Myocyte (in vitro differentiated cells): ENCODE results near the gene SPTBN1. TPM values are rescaled to one million over a fixed set of nuclear protein-coding genes. Genes with fewer than 3 reads are reported as not detected.
A peak's percentile ranks its signal among the peaks of the same experiment; 100 is the strongest.
"Not testable (repeated sequence)": the region's sequence is repeated elsewhere in the genome, so short reads cannot be mapped to it uniquely, and the experiment has no call there.

ENCODE experiments used
- DNase-seq: peaks from one replicate; pipeline ENCODE4 v3.0.0-alpha.2; 2012; ENCODE audit warnings: low read depth
- total RNA-seq: library from RNA; depleted of rRNA; stranded (reverse); fragments of >200 nt; gene quantifications from 2 replicates; pipeline ENCODE4 v1.2.3, GENCODE V29; 2014

Gene SPTBN1
- total RNA-seq, 1 donor from 2014 or later, result 308 TPM

DNA sequence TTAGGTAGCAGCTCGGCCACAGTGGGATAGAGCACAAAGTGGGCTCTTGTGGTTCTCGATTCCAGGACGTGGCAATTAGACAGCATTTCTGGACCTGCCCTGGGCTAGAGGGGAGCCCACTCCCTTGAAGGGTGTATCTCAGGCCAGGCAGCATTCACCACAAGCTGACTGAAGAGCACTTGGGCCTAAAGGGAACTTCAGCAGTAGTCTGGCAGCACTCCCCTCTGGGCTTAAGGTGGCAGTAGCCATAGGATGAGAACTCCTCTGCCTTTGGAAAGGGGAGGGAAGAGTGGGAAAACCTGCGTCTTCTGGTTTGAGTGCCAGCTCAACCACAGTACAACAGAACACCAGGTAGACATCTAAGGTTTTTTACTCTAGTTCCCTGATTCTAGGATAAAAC, 239.3 kb downstream of the SPTBN1 start:
- DNase-seq, result no peak

GRCh38 chr2:54697934-54698333, 241.8 kb downstream of the SPTBN1 start:
- DNase-seq, result no peak

GRCh38 chr2:54698926-54699325, 242.8 kb downstream of the SPTBN1 start:
- DNase-seq, result not testable (repeated sequence)

DNA sequence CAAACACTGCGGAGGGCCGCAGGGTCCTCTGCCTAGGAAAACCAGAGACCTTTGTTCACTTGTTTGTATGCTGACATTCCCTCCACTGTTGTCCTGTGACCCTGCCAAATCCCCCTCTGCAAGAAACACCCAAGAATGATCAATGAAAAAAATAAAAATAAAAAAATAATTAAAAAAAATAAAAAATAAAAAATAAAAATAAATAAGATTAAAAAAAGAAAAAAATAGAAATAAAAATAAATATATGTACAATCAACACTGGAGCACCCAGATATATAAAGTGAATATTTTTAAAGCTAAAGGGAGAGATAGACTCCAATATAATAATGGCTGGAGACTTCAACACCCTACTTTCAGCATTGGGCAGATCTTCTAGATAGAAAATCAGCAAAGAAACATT, 243.5 kb downstream of the SPTBN1 start:
- DNase-seq, result no peak

DNA sequence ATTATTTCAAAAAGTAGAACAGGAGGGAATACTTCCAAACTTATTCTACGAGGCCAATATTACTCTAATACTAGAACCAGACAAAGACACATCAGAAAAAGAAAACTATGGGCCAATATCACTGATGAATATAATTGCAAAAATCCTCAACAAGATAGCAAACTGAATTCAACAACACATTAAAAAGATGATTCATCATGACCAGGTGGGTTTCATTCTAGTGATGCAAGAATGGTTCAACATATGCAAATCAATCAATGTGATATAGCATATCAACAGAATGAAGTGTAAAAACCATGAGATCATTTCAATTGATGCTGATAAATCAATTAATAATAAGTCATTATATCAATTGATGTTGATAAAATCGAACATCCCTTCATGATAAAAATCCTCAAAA, 244.9 kb downstream of the SPTBN1 start:
- no peak for DNase-seq

GRCh38 chr2:54704238-54704637, 248.1 kb downstream of the SPTBN1 start:
- no peak for DNase-seq

- DNase-seq, result peak; percentile 78
Observed at GRCh38 chr2:54704688-54705605, 248.8 kb downstream of the SPTBN1 start.

DNA sequence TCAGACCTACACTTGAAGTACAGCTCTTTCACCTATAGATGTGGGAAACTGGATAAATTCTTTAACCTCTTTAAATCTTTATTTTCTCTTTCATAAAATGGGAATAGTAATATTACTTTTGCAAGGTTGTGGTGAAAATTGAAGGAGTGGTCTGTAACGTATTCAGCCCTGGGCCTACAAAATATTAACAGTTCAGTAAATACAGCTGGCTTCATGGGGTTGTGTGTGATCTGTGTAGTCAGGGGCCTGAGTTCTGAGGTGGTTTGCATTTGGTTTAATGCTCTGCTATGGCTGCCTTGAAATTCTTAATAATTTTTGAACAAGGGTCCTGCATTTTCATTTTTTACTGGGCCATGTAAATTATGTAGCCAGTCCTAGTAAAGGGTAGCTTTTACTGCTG, 250.5 kb downstream of the SPTBN1 start:
- no peak for DNase-seq

- DNase-seq, result peak; percentile 23
Observed at GRCh38 chr2:54708584-54709335, 252.6 kb downstream of the SPTBN1 start.

- DNase-seq, result no peak
Observed at GRCh38 chr2:54709336-54709809, 253.2 kb downstream of the SPTBN1 start.

DNA sequence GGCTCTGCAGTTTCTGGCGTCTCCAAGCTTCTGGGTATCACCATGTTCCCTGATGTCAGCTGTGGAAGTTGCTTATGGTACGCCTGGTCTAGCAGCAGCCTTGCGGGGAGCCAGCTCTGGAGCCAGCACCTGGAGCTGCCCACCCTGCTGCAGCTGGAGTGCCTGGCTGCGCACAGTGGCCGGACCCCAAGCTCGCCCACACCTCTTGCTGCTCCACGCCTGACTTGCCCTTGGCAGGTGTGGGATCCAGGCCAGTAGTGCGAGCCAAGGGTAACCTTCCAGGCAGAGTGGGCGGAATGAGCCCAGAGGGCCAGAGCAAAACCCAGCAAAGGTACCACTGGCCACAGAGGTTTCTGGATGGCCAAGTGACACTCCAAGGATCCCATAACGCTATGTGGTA, 254.1 kb downstream of the SPTBN1 start:
- DNase-seq, result no peak

DNA sequence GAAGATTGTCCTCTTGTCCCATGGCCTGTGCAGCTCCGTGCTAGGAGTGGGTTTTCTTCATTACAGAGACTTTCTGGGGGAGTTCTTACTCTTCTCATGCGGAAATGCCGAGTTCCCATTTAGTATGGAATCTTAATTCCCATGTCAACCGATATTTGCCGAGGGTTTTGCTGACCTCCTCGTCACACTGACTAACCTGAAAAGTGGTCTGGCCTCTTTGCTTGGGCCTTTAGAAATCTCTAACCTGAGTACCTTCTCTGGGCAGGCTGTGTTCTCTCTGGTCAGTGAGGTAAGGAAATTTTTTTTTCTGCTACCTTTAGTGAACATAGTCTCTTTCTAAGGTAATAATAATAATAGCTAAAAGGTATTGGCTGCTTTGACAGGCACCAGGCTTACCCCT, 256.4 kb downstream of the SPTBN1 start:
- DNase-seq, result no peak

GRCh38 chr2:54714996-54715395, 258.9 kb downstream of the SPTBN1 start:
- DNase-seq, result no peak

DNA sequence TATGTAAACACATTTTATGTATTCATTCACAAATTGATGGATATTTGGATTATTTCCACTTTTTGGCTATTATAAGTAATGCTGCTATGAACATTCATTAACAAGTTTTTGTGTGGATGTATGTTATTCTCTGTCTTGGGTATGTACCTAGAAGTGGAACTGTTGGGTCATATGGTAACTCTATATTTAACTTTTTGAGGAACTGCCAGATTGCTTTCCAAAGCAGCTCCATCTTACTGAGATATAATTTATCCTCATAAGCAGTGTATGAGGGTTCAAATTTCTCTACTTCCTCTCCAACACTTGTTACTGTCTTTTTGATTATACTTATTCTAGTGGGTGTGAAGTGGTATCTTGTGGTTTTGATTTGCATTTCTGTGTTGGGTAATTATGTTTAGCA, 260.2 kb downstream of the SPTBN1 start:
- DNase-seq, result no peak

- DNase-seq, result no peak
Observed at GRCh38 chr2:54720563-54720962, 264.4 kb downstream of the SPTBN1 start.

Other genes with a start within 250 kb of the SPTBN1 start
- not detected in 2 replicates for gene TSPYL6, start 200.1 kb upstream of the SPTBN1 start, total RNA-seq